Osteoblast (primary cell): Measurements from ENCODE around the gene NAB2. TPM values are rescaled to one million over a fixed set of nuclear protein-coding genes. Genes with fewer than 3 reads are reported as not detected.

Experiments
- DNase-seq: peaks from one replicate; pipeline ENCODE4 v3.0.0; 2011; ENCODE audit warnings: low spot score, mixed read lengths; ENCODE audit not compliant: insufficient read length; ENCODE audit errors: missing footprints
- H2AFZ ChIP-seq: 2 replicates; pipeline ENCODE4 v1.6.0; 2011; ENCODE audit warnings: mild to moderate bottlenecking, low read length
- H3K27ac ChIP-seq: 2 replicates; pipeline ENCODE4 v1.5.1; 2011; ENCODE audit warnings: mild to moderate bottlenecking, low read depth, low read length, moderate library complexity
- H3K27me3 ChIP-seq: 2 replicates; pipeline ENCODE4 v1.6.0; 2012; ENCODE audit warnings: mild to moderate bottlenecking, control low read depth, inconsistent platforms, low read length, moderate library complexity; ENCODE audit not compliant: insufficient read depth
- H3K36me3 ChIP-seq: 2 replicates; pipeline ENCODE4 v1.5.1; 2011; ENCODE audit warnings: mild to moderate bottlenecking, low read length, control low read depth, moderate library complexity; ENCODE audit not compliant: insufficient read depth
- H3K4me1 ChIP-seq: 2 replicates; pipeline ENCODE4 v1.5.1; 2011; ENCODE audit warnings: mild to moderate bottlenecking, low read length, control low read depth, moderate library complexity; ENCODE audit not compliant: insufficient read depth
- H3K4me2 ChIP-seq: 2 replicates; pipeline ENCODE4 v1.6.0; 2011; ENCODE audit warnings: mild to moderate bottlenecking, low read length; ENCODE audit not compliant: insufficient read depth
- H3K4me3 ChIP-seq: fragments of 200-600 bp; sonication (generic); 3 replicates; pipeline ENCODE4 v1.5.1; 2012; ENCODE audit warnings: mild to moderate bottlenecking, low read length, inconsistent platforms; ENCODE audit not compliant: insufficient read depth
- H3K79me2 ChIP-seq: 2 replicates; pipeline ENCODE4 v1.6.0; 2012; ENCODE audit warnings: mild to moderate bottlenecking, low read length, control low read depth, inconsistent platforms; ENCODE audit not compliant: insufficient read depth
- H3K9me3 ChIP-seq: 2 replicates; pipeline ENCODE4 v1.5.1; 2011; ENCODE audit warnings: low read depth, low read length, control low read depth
- H4K20me1 ChIP-seq: 2 replicates; pipeline ENCODE4 v1.6.0; 2012; ENCODE audit warnings: mild to moderate bottlenecking, low read length, control low read depth; ENCODE audit not compliant: insufficient read depth
- CTCF ChIP-seq: IDR thresholded peaks from 2 replicates; pipeline ENCODE4 v1.5.1; 2011; ENCODE audit warnings: mild to moderate bottlenecking, low read depth, low read length, moderate library complexity; ENCODE audit errors: extremely low read depth
- total RNA-seq: library from RNA; depleted of rRNA; stranded (reverse); fragments of >200 nt; gene quantifications from 2 replicates; pipeline ENCODE4 v1.2.3, GENCODE V29; 2012

Gene NAB2
- total RNA-seq, 1 donor, result 70.9 TPM

- Histone ChIP-seq H3K4me1 (peaks cover 29% of the 10 kb centered on the region), H4K20me1 (peaks cover 22% of the 10 kb centered on the region), H3K27ac (no peak overlapping the region), H3K4me3 (peak overlapping the region; percentile 88), H3K27me3 (no peaks in the 10 kb centered on the region), H2AFZ (no peak overlapping the region), H3K36me3 (peaks cover 30% of the 10 kb centered on the region), H3K79me2 (peaks cover 41% of the 10 kb centered on the region), H3K9me3 (no peaks in the 10 kb centered on the region), H3K4me2 (peak overlapping the region; percentile 90)
- DNase-seq, result peak; percentile 81
- TF ChIP-seq CTCF, result no peak
Measured at GRCh38 chr12:57109207-57110103, 20.5 kb downstream of the NAB2 start.

GRCh38 chr12:57110104-57111030 is 21.5 kb downstream of the NAB2 start:
- Histone ChIP-seq H2AFZ (peak overlapping the region; percentile 62), H4K20me1 (peaks cover 20% of the 10 kb centered on the region), H3K4me3 (peak overlapping the region; percentile 88), H3K27me3 (no peaks in the 10 kb centered on the region), H3K9me3 (no peaks in the 10 kb centered on the region), H3K27ac (peak overlapping the region; percentile 98), H3K4me1 (peaks cover 29% of the 10 kb centered on the region), H3K4me2 (peak overlapping the region; percentile 90), H3K79me2 (peaks cover 41% of the 10 kb centered on the region), H3K36me3 (peaks cover 25% of the 10 kb centered on the region)
- DNase-seq, result peak; percentile 93
- no peak for TF ChIP-seq CTCF

GRCh38 chr12:57111031-57111734 is 22.3 kb downstream of the NAB2 start, which contains the start of gene STAT6:
Gene STAT6 (minus strand): TSS chr12:57111362. CDS start chr12:57108278, 3,084 bp downstream.
- H3K27me3 ChIP-seq, result no peaks in the 10 kb centered on the region
- TF ChIP-seq CTCF, result no peak
- peaks cover 18% of the 10 kb centered on the region for H3K36me3 ChIP-seq
- H3K79me2 ChIP-seq, result peaks cover 37% of the 10 kb centered on the region
- H3K4me1 ChIP-seq, result peaks cover 29% of the 10 kb centered on the region
- no peaks in the 10 kb centered on the region for H3K9me3 ChIP-seq
- H2AFZ ChIP-seq, result peak within 1 kb of the TSS; percentile 69
- peak within 1 kb of the TSS; percentile 88 for H3K4me3 ChIP-seq
- peak; percentile 91 for DNase-seq
- peak within 1 kb of the TSS; percentile 90 for H3K4me2 ChIP-seq
- peaks cover 16% of the 10 kb centered on the region for H4K20me1 ChIP-seq
- peak within 1 kb of the TSS; percentile 98 for H3K27ac ChIP-seq
